Panc1 (cell line): ENCODE data around the gene ERICH6B. TPM values are rescaled to one million over a fixed set of nuclear protein-coding genes. Genes with fewer than 3 reads are reported as not detected.
"Not testable (repeated sequence)": the region's sequence is repeated elsewhere in the genome, so short reads cannot be mapped to it uniquely, and the experiment has no call there.

Source experiments
- ATAC-seq: fragments of 200-7000 bp; cut with Tn5 transposase; 2 replicates; pipeline ENCODE4 v1.9.1; 2020; ENCODE audit warnings: mild to moderate bottlenecking, moderate library complexity
- Bru-seq: library from RNA; stranded (reverse); fragments of 400-500 nt; gene quantifications from one replicate; lab custom pipeline; 2021; lab: Mats Ljungman, UMichigan
- BruChase-seq, 2 experiments: library from RNA; stranded (reverse); fragments of 400-500 nt; gene quantifications; one replicate each; lab custom pipeline; 2021; lab: Mats Ljungman, UMichigan
- BruUV-seq: library from RNA; stranded (reverse); fragments of 400-500 nt; replicated peaks from 2 replicates; lab custom pipeline; 2021; lab: Mats Ljungman, UMichigan
- CTCF ChIA-PET: fragments of 300-600 bp; sonication (Branson Sonifier 250); formaldehyde crosslinking; loops from one replicate; lab custom pipeline; 2022; ENCODE audit warnings: antibody characterized with exemption; lab: Charles Lee
- POLR2A ChIA-PET: fragments of 300-600 bp; sonication (Branson Sonifier 250); formaldehyde crosslinking; loops from one replicate; lab custom pipeline; 2022; ENCODE audit warnings: antibody characterized with exemption; lab: Charles Lee
- DNase-seq: peaks from one replicate; pipeline ENCODE4 v3.0.0-alpha.2; 2010; ENCODE audit warnings: low read depth, low spot score
- H3K27ac ChIP-seq: 2 replicates; pipeline ENCODE4 v1.5.1; 2011; ENCODE audit warnings: mild to moderate bottlenecking, low read length, inconsistent platforms
- H3K27me3 ChIP-seq: fragments of 200-500 bp; sonication (Bioruptor generic); 2 replicates; pipeline ENCODE4 v1.6.0; 2014; ENCODE audit warnings: low read length, inconsistent platforms; ENCODE audit not compliant: control insufficient read depth, insufficient read depth
- H3K36me3 ChIP-seq: fragments of 200-500 bp; sonication (Bioruptor generic); 2 replicates; pipeline ENCODE4 v1.5.1; 2014; ENCODE audit warnings: inconsistent platforms, mild to moderate bottlenecking, low read length, moderate library complexity; ENCODE audit not compliant: control insufficient read depth, insufficient read depth
- H3K4me1 ChIP-seq: 2 replicates; pipeline ENCODE4 v1.5.1; 2011; ENCODE audit warnings: inconsistent platforms, mild to moderate bottlenecking, low read length, moderate library complexity; ENCODE audit not compliant: control insufficient read depth, insufficient read depth
- H3K4me3 ChIP-seq, 2 experiments: 2 replicates each; pipeline ENCODE4 v1.5.1; 2011 to 2012; ENCODE audit warnings: low read depth in 2 of 2, low read length in 2 of 2, mild to moderate bottlenecking in 2 of 2, inconsistent platforms in 1 of 2, moderate library complexity in 1 of 2
- H3K9me3 ChIP-seq: fragments of 200-500 bp; sonication (Bioruptor generic); 2 replicates; pipeline ENCODE4 v1.5.1; 2014; ENCODE audit warnings: low read depth, mild to moderate bottlenecking, inconsistent platforms, low read length, moderate library complexity; ENCODE audit not compliant: control insufficient read depth, insufficient read depth
- CTCF ChIP-seq: fragments of 450-650 bp; IDR thresholded peaks from 2 replicates; pipeline ENCODE4 v1.5.1; 2017; ENCODE audit warnings: mild to moderate bottlenecking
- POLR2AphosphoS5 ChIP-seq: IDR thresholded peaks from 2 replicates; pipeline ENCODE4 v1.6.1; 2012; ENCODE audit warnings: mild to moderate bottlenecking, low read depth, low read length, moderate library complexity
- REST ChIP-seq, 2 experiments: IDR thresholded peaks; 2 replicates each; pipeline ENCODE4 v1.6.1; 2011 to 2012; ENCODE audit warnings: low read depth in 2 of 2, control low read depth in 1 of 2, low read length in 1 of 2, mild to moderate bottlenecking in 1 of 2, moderate library complexity in 1 of 2; ENCODE audit not compliant: insufficient read depth in 1 of 2
- SIN3A ChIP-seq: IDR thresholded peaks from 2 replicates; pipeline ENCODE4 v1.6.1; 2012; ENCODE audit warnings: low read depth, mild to moderate bottlenecking, low read length, moderate library complexity, borderline replicate concordance; ENCODE audit not compliant: insufficient read depth
- TCF7L2 ChIP-seq: IDR thresholded peaks from 2 replicates; pipeline ENCODE4 v1.6.1; 2011; ENCODE audit warnings: mild to moderate bottlenecking, low read depth, low read length, inconsistent platforms
- in situ Hi-C: cut with HindIII; loops from 2 replicates; pipeline ENCODE4 v1.10.0; 2016; ENCODE audit warnings: low sequenced_read_pairs, low pct_unique_long_range_greater_than_20kb
- intact Hi-C: fragments of 100-400 bp; cut with micrococcal nuclease; formaldehyde crosslinking; loops from one replicate; pipeline ENCODE4 v1.10.0; 2022; ENCODE audit not compliant: unreplicated experiment
- long read RNA-seq: library from polyadenylated mRNA; unstranded; transcript quantifications from one replicate; pipeline ENCODE4 v2.0.0, GENCODE V29; 2021; ENCODE audit not compliant: unreplicated experiment
- polyA plus RNA-seq: library from polyadenylated mRNA; unstranded; fragments of >200 nt; gene quantifications from one replicate; pipeline ENCODE4 v1.2.1, GENCODE V29; 2012; ENCODE audit warnings: missing spikeins; ENCODE audit not compliant: insufficient read length
- total RNA-seq: library from RNA; stranded (reverse); gene quantifications from one replicate; pipeline ENCODE4 v1.2.1, GENCODE V29; 2021; ENCODE audit not compliant: unreplicated experiment

The ERICH6B gene
- total RNA-seq (not detected), Bru-seq, nascent RNA (not detected), BruChase-seq, experiment 1, labeled RNA remaining after a 2-hour chase (not detected), BruChase-seq, experiment 2, labeled RNA remaining after a 6-hour chase (not detected)
- polyA plus RNA-seq = not detected
- long read RNA-seq, partial matches to known transcripts = 0 of 3 reads
- long read RNA-seq, other reads (novel, unspliced or antisense) = 3 of 3 reads

- POLR2A ChIA-PET = no interaction called here
- H3K9me3 ChIP-seq = no peaks in the 10 kb centered on the region
- in situ Hi-C loops (no loop called here), intact Hi-C loops (no loop called here)
- peaks cover 2% of the 10 kb centered on the region; the same call in 1 of the 2 replicates for H3K27me3 ChIP-seq
- ATAC-seq (peak; percentile 56; the same call in 1 of the 2 replicates), DNase-seq (no peak)
- BruUV-seq = no TSS peak
- CTCF ChIA-PET = no interaction called here
- no peaks in the 10 kb centered on the region for H3K36me3 ChIP-seq
- no peak for TF ChIP-seq REST (IDR thresholded peaks at IDR 0.05; ENCODE audit: insufficient read depth in 1 of 2, low read depth in 2 of 2, low read length in 1 of 2)
- TF ChIP-seq CTCF = no peak
- TF ChIP-seq TCF7L2 = no peak
- H3K27ac ChIP-seq = no peak within 1 kb of the TSS
- H3K4me1 ChIP-seq = no peaks in the 10 kb centered on the region
- no peak within 1 kb of the TSS for H3K4me3 ChIP-seq
Observed at GRCh38 chr13:45615501-45616101, at the start of gene ERICH6B. ERICH6B (minus strand) TSS chr13:45615739; CDS start chr13:45597005, 18,734 bp downstream.

DNA sequence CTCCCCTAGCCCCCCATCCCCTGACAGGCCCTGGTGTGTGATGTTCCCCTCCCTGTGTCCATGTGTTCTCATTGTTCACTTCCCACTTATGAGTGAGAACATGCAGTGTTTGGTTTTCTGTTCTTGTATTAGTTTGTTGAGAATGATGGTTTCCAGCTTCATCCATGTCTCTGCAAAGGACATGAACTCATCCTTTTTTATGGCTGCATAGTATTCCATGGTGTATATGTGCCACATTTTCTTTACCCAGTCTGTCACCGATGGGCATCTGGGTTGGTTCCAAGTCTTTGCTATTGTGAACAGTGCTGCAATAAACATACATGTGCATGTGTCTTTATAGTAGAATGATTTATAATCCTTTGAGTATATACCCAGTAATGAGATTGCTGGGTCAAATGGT, 47.4 kb upstream of the ERICH6B start:
- intact Hi-C loops, POLR2A ChIA-PET, H3K4me1 ChIP-seq, H3K9me3 ChIP-seq, H3K4me3 ChIP-seq, CTCF ChIA-PET, in situ Hi-C loops, H3K36me3 ChIP-seq, BruUV-seq, DNase-seq, ATAC-seq, H3K27ac ChIP-seq, H3K27me3 ChIP-seq: not testable (repeated sequence)

- CTCF ChIA-PET = no interaction called here
- Histone ChIP-seq H3K36me3 (no peaks in the 10 kb centered on the region), H3K4me3 (no peak overlapping the region), H3K27me3 (no peaks in the 10 kb centered on the region), H3K4me1 (no peaks in the 10 kb centered on the region), H3K27ac (no peak overlapping the region), H3K9me3 (no peaks in the 10 kb centered on the region)
- TF ChIP-seq TCF7L2 = no peak
- TF ChIP-seq CTCF = no peak
- TF ChIP-seq REST (IDR thresholded peaks at IDR 0.05; ENCODE audit: insufficient read depth in 1 of 2, low read depth in 2 of 2, low read length in 1 of 2) = no peak
- TF ChIP-seq POLR2AphosphoS5 = no peak
- TF ChIP-seq SIN3A = no peak
- DNase-seq = no peak
- in situ Hi-C loops (no loop called here), intact Hi-C loops (no loop called here)
- no TSS peak for BruUV-seq
- ATAC-seq = no peak
- POLR2A ChIA-PET = no interaction called here
Observed at GRCh38 chr13:45662162-45662561, 46.6 kb upstream of the ERICH6B start.
